ENCODE data around the gene PUS10. TPM values are rescaled to one million over a fixed set of nuclear protein-coding genes. Genes with fewer than 3 reads are reported as not detected.
"Not testable (repeated sequence)": the region's sequence is repeated elsewhere in the genome, so short reads cannot be mapped to it uniquely, and the experiment has no call there.

PUS10 gene
- total and polyA plus RNA-seq, 2 donors from 2014 or later = 3.0 to 5.7 TPM

DNA sequence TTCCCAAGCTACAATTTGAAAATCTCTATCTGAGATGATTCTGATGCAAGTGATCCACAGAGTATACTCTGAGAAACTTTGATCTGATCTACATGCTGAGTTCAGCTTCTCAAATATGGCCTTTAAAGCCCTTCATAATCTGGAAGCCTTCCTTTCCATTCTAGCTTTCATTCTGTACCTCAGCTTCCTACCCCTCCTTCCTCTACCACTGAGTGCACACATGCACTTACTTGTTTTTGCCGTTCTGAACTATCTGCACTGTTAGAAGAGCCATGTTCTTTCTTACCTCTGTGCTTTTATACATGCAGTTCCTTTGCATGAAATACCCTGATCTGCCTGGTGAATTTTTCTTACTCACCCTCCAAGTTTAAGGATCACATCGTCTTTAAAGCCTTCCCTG, 111.7 kb downstream of the PUS10 start:
- FAIRE-seq (no peak), DNase-seq (no peak)
- H3K4me1 ChIP-seq (ENCODE audit: control insufficient read depth in 2 of 3, insufficient read depth in 2 of 3, low read depth in 1 of 3, low read length in 3 of 3) = no peaks in the 10 kb centered on the region
- peaks cover 0 to 3% (median 0%) of the 10 kb centered on the region in 3 donors for H3K36me3 ChIP-seq (ENCODE audit: control insufficient read depth in 2 of 3, insufficient read depth in 3 of 3, low read length in 3 of 3)
- H3K27ac ChIP-seq (ENCODE audit: low read depth in 2 of 2, low read length in 2 of 2) = no peak overlapping the region
- H3K9me3 ChIP-seq (ENCODE audit: control insufficient read depth in 2 of 3, insufficient read depth in 1 of 3, low read length in 3 of 3) = no peaks in the 10 kb centered on the region
- TF ChIP-seq, protein P1, sequence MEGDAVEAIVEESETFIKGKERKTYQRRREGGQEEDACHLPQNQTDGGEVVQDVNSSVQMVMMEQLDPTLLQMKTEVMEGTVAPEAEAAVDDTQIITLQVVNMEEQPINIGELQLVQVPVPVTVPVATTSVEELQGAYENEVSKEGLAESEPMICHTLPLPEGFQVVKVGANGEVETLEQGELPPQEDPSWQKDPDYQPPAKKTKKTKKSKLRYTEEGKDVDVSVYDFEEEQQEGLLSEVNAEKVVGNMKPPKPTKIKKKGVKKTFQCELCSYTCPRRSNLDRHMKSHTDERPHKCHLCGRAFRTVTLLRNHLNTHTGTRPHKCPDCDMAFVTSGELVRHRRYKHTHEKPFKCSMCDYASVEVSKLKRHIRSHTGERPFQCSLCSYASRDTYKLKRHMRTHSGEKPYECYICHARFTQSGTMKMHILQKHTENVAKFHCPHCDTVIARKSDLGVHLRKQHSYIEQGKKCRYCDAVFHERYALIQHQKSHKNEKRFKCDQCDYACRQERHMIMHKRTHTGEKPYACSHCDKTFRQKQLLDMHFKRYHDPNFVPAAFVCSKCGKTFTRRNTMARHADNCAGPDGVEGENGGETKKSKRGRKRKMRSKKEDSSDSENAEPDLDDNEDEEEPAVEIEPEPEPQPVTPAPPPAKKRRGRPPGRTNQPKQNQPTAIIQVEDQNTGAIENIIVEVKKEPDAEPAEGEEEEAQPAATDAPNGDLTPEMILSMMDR (IDR thresholded peaks at IDR 0.05; ENCODE audit: borderline replicate concordance, extremely low read depth, insufficient read depth) = no peak
- no peaks in the 10 kb centered on the region for H3K27me3 ChIP-seq (ENCODE audit: control insufficient read depth, insufficient read depth, low read length)
- intact Hi-C loops (cut with DNase I) = no loop called here
- no peak overlapping the region for H3K9ac ChIP-seq (ENCODE audit: low read length in 3 of 3)
- H3K4me3 ChIP-seq (ENCODE audit: low read length in 3 of 3) = no peak overlapping the region

DNA sequence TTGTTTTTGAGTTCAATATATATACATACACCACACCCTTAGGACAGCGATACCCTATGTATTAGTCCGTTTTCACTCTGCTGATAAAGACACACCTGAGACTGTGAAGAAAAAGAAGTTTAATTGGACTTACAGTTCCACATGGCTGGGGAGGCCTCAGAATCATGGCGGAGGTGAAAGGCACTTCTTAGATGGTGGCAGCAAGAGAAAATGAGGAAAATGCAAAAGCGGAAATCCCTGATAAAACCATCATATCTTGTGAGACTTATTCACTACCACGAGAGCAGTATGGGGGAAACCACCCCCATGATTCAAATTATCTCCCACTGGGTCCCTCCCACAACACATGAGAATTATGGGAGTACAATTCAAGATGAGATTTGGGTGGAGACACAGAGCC, 112.2 kb downstream of the PUS10 start:
- H3K9ac ChIP-seq (ENCODE audit: low read length in 3 of 3); H3K4me3 ChIP-seq (ENCODE audit: low read length in 3 of 3); intact Hi-C loops (cut with DNase I); H3K27me3 ChIP-seq (ENCODE audit: control insufficient read depth, insufficient read depth, low read length); H3K27ac ChIP-seq (ENCODE audit: low read depth in 2 of 2, low read length in 2 of 2); H3K36me3 ChIP-seq (ENCODE audit: control insufficient read depth in 2 of 3, insufficient read depth in 3 of 3, low read length in 3 of 3); H3K9me3 ChIP-seq (ENCODE audit: control insufficient read depth in 2 of 3, insufficient read depth in 1 of 3, low read length in 3 of 3); DNase-seq; FAIRE-seq; H3K4me1 ChIP-seq (ENCODE audit: control insufficient read depth in 2 of 3, insufficient read depth in 2 of 3, low read depth in 1 of 3, low read length in 3 of 3): not testable (repeated sequence)

DNA sequence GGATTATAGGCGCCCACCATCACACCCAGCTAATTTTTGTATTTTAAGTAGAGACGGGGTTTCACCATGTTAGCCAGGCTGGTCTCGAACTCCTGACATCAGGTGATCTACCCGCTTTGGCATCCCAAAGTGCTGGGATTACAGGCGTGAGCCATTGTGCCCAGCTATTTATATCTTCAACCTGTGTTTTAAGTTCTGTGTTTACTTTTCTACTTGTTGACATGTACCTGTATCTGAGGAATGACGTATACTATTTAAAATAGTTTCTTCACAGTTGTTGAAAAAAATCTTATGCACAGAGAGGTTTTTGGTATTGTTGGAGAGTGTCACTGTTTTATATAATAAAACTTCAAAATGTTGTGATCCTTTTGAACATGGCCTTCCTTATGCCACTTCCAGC, 116.8 kb downstream of the PUS10 start:
- intact Hi-C loops (cut with DNase I) = not testable (repeated sequence)
- H3K36me3 ChIP-seq (ENCODE audit: control insufficient read depth in 2 of 3, insufficient read depth in 3 of 3, low read length in 3 of 3) = peaks cover 0 to 13% (median 4%) of the 10 kb centered on the region in 3 donors

DNA sequence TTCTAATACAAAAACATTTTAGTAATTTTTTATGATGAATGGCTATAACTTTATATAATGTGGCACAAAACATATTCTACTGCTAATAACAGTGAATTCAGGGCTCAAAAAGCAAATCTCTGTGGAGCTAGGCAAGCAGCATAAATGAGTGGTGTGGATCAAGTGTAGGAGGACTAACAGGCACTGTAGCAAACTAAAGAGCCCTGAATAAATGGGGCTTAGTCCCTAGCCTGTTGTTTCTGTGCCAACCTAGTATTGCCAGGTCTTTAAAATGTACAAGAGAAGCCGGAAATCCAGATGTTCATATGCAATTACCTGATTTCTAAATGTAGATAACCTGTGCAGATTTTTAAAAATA, 118.2 kb downstream of the PUS10 start:
- no peak for FAIRE-seq
- intact Hi-C loops (cut with DNase I) = no loop called here
- H3K9ac ChIP-seq (ENCODE audit: low read length in 3 of 3) = no peak overlapping the region
- no peak for DNase-seq
- no peaks in the 10 kb centered on the region for H3K4me1 ChIP-seq (ENCODE audit: control insufficient read depth in 2 of 3, insufficient read depth in 2 of 3, low read depth in 1 of 3, low read length in 3 of 3)
- H3K27ac ChIP-seq (ENCODE audit: low read depth in 2 of 2, low read length in 2 of 2) = no peak overlapping the region
- TF ChIP-seq, protein P1 (IDR thresholded peaks at IDR 0.05; ENCODE audit: borderline replicate concordance, extremely low read depth, insufficient read depth) = no peak
- no peaks in the 10 kb centered on the region for H3K27me3 ChIP-seq (ENCODE audit: control insufficient read depth, insufficient read depth, low read length)
- H3K9me3 ChIP-seq (ENCODE audit: control insufficient read depth in 2 of 3, insufficient read depth in 1 of 3, low read length in 3 of 3) = no peaks in the 10 kb centered on the region
- H3K4me3 ChIP-seq (ENCODE audit: low read length in 3 of 3) = no peak overlapping the region
- H3K36me3 ChIP-seq (ENCODE audit: control insufficient read depth in 2 of 3, insufficient read depth in 3 of 3, low read length in 3 of 3) = peaks cover 0 to 18% (median 4%) of the 10 kb centered on the region in 3 donors

More for the DNA sequence above, 116.8 kb downstream of the PUS10 start:
- H3K27me3 ChIP-seq (ENCODE audit: control insufficient read depth, insufficient read depth, low read length); H3K27ac ChIP-seq (ENCODE audit: low read depth in 2 of 2, low read length in 2 of 2); H3K4me3 ChIP-seq (ENCODE audit: low read length in 3 of 3); H3K9ac ChIP-seq (ENCODE audit: low read length in 3 of 3); H3K9me3 ChIP-seq (ENCODE audit: control insufficient read depth in 2 of 3, insufficient read depth in 1 of 3, low read length in 3 of 3); H3K4me1 ChIP-seq (ENCODE audit: control insufficient read depth in 2 of 3, insufficient read depth in 2 of 3, low read depth in 1 of 3, low read length in 3 of 3); FAIRE-seq; DNase-seq: not testable (repeated sequence)

Data from kidney (tissue), 14 donors.